NCI-H2107 (cell line): ENCODE results near the gene MYO1E.
"Not testable (repeated sequence)": the region's sequence is repeated elsewhere in the genome, so short reads cannot be mapped to it uniquely, and the experiment has no call there.

ENCODE experiments used
- DNase-seq: peaks from one replicate; lab custom pipeline; 2025; lab: John Stamatoyannopoulos, UW

The MYO1E gene

DNA sequence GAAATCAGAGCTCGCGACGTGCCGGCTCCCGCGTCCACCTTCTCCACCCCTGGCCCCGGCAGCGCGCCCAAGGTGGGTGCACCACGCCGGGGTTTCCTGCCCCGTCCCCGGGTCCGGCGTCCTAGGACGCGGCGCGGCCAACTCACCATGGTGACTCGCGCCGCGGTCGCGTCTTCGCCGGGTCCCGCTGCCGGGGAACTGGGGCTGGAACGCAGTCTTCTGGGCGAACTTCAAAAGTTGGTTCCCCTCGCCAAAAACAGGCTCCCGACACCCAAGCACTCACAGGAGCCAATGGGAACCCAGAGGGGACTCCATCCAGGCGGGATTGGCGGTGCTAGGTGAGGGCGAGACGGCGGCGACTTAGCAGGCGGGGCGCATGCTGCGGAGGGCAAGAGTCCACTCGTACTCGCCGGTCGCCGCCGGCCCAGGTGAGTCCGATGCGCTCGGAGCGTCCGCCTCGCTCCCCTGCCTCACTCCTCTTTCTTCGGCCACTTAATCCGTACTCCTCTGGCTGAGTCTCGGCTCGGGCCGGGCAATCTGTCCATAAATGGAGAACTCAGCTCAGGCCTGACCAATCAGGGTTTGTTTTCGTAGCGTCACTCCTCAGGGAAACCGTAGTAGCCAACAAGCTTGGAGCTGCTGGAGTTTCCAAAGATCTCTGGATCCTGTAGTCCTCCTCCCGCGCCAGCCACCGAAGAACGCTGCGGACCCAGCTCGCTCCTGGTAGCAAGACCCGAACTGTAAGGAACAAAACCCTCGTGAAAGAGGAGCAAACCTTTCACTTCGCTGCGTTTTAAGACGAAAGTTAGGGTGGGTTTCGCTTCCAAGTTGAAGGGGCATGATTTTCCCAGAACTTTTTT, at the start of gene MYO1E:
MYO1E (minus strand) TSS at position 520 of the 860 bp plus-strand sequence; CDS start at position 149, 371 bp downstream.
- DNase-seq, result peak; percentile 52

DNA sequence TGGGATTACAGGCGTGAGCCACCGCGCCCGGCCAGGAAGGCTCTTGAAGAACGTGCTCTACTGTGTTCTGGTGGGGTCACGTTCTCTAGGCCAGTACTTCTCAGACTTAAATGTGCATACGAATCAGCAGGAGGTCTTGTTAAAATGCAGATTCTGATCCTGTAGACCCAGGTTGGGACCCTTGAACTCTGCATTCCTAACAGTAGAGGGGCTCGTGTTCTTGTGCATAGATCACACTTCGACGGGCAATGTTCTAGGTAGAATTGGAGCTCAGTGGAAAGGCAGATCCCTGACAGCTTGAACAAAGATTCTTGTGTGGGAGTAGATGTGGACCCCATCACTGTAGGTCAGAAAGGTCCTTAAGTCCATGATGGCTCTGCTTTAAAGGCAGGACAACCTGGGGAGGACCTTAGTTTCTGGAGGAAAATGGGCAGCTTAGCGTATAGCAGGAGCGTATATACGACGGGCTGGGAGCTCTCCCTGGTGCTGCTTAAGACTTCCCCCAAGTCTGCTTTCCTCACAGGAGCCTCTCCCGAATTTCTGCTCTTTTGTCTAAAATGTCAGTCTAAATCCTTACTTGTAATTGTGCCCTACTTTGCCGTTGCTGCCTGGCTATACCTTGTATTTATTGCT, 48.4 kb upstream of the MYO1E start:
- no peak for DNase-seq

DNA sequence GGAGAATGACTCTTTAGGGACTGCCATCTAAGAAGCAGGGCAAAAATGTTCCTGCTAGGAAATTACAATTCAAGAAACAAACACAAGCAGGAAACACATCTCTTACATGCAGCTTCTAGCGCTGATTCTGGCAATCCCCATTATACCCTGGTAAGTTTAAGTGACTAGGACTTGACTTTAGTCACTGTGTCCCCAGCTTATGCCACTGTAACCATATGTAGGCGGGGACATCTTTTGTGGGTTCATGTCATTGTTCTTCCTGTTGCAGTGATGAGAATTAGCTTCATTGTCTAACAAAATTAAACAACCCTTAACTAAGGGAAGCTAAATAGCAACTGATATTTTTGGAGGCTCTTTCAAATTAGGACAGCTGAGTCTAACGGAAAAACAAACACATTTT, 47.4 kb upstream of the MYO1E start:
- DNase-seq, result no peak

DNA sequence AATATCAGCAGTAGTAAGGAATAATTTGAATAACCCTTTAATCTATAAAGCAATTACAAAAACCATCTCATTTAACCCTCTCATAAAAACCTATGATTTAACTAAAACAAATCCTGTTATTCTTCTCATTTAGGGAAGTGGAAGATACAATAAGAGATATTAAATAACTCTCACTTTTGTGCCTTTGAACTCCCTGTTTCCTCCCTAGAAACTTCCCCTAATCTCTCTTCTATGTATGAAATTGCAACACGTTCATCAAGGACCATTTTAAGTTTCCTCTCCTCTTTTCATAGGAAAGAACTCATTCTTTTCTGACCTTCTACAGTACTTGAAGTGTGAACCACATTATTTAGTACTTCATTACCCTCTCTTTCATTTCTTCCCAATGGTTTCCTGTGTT, 46.5 kb upstream of the MYO1E start:
- DNase-seq, result no peak

DNA sequence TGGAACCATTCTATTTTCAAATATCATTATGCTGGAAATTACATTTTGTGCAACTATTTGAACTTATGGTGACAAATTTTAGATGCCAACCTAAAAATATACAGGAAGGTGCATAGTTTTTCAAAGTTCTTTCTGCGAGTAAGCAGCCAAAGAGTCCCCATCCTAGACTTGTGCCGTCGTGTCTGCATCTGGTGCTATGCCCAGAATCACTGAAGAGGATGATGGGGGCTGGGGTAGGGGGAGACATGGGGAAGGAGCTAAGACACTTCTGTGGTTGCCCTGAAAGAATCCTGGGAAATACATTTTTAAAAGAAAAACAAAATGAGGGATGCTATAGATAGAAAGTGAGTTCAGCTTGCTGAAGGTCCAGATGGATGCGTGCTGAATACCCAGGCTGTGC, 44.1 kb upstream of the MYO1E start:
- no peak for DNase-seq

DNA sequence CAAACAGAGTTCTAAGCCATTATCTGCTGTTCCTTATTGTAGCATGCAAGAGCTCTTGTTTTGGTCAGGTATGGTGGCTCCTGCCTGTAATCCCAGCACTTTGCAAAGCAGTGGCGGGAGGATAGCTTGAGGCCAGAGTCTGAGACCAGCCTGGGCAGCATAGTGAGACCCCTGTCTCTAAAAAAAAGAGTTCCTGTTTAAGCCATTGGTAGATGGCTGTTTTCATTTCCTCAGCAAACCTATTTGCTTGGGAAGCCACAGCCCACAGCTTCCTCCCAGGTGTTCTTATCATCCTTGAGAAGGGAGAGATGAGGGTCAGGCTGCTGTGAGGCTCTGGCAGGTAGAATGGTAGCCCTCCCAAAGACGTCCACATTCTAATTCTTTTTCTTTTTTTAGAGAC, 40.9 kb upstream of the MYO1E start:
- no peak for DNase-seq

DNA sequence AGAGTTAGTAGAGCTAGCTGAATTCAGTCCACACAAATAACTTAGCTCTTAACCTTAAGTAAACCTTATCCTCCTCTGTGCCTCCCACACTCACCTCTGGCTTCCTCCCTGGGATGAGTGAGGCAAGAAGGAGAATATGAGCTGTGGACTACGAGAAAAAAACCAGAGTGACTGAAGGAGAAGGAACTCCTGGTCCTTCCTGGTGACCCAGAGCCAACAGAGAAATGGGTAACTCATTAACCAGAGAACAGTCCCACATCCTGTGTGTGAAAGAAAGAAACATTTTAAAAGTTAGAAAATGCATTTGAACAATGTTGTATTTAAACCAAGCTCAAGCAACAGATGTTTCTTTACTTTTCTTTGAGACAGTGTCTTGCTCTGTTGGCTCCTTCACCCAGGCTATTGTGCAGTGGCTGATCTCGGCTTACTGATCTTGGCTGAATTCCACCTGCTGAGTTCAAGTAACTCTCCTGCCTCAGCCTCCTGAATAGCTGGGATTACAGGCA, 37.8 kb upstream of the MYO1E start:
- DNase-seq, result no peak

DNA sequence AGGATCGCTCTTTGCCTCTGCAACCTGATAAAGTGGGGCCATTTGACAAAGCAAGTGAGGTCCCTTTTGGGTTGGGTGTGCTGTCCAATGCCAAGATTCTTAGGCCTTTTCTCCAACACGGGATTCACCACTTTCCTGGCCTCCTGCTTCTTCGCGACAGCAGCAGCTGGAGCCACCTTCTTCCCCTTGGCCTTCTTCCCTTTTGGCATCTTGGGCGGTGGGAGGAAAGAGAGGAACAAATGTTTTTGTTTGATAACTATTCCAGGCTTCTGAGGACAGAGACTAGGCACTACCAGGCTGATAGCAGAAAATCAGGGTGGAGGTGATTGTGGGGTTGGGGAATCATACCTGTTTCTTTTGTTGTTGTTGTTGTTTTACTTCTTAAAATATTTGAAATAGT, 35.3 kb upstream of the MYO1E start:
- no peak for DNase-seq

DNA sequence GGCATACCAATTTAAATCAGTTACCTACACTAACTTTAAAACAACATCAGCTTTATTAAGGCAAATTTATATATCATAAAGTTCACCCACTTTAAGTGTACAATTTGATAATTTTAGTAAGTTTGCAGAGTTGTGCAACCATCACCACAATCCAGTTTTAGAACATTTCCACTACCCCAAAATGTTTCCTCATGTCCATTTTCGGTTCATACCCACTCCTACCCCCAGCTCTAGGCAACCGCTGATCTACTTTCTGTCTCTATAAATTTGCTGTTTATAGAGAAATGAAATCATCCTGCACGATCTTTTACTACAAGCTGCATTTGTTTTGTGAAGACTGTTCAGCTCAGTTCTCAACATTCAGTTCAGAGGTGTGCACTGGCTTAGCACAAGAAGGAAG, 33.8 kb upstream of the MYO1E start:
- no peak for DNase-seq

DNA sequence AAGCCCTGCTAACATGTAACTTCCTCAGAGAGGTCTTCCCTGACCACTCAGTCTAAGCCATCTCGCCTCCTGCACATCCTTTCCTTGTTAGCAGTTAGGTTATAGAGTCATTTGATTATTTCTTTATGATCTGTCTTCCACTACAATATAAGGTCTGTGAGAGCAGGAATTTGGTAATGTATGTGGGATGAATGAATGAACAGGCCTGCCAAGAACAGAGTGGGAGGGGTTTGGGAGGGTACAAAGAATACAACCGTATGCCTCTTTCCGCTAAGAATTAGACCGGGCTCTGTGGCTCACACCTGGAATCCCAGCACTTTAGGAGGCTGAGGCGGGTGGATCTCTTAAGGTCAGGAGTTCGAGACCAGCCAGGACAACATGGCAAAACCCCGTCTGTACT, 32.4 kb upstream of the MYO1E start:
- DNase-seq, result no peak

DNA sequence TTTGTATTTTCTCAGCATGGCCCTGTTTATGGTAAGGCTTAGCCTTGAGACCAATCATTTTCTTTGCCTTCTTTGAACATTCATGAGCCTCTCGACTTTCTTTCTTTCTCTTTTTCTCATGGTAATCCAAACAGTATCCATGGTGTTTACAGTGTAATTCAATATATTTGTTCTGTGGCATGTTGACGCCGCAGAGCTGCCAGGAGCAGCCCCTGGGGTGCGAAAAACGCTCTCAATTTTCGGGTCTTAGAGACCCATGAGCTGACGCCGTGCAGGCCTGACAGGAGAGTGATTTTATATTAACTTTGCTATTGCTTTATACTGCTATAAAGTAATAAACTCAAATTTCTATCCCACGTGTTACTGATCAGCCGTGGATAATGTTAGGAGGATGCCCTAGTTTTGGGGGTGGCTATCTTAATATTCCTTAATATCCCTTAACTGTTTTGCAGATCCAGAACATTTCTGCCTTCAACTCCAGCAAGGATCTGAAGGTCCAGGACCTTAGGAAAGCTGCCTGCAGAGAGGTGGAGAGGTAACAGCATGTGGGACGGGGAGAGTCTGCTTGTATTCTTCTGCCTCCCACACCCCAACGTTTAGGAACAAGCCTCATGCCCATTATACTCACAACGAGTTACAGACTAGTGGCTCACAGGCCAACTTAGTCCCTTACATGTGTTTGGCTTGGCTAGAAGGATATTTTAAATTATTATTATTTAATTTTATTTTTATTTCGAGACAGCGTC, 29.3 kb upstream of the MYO1E start:
- peak; percentile 28 for DNase-seq

DNA sequence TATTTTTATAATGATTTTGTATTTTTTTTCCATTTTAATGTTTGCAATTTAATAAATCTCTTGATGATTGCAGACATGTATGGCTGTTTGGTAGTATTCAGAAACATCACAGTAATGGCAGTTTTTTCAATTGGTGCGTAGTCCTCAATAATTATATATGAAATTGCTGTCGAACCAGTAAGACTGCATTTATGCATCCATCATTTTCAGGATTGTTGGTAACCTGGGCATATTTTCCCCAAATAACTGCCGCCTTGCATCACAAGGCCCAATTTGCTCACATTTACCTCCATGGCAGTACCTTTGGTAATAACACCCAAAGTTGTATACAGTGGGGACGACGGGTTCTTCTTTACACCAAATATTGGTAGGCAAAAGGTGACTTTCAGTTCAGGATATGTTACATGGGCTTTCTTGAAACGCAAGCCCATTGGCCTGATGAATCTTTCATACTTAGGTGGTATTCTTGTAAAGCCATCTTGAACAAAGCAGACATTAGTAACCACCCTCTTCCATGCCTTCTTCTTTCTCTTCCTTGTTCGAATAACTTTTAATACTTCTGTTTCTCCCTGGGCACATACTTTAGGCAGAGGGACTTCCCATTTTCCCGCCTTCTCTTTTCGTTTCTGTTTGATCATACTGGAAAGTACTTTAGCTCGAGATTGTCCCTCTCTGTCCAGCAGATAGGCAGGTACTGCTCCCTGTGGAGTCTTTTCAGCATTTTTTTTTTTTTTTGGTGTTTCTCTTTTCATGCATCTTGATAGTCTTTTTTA, 28.6 kb upstream of the MYO1E start:
- DNase-seq, result not testable (repeated sequence)

DNA sequence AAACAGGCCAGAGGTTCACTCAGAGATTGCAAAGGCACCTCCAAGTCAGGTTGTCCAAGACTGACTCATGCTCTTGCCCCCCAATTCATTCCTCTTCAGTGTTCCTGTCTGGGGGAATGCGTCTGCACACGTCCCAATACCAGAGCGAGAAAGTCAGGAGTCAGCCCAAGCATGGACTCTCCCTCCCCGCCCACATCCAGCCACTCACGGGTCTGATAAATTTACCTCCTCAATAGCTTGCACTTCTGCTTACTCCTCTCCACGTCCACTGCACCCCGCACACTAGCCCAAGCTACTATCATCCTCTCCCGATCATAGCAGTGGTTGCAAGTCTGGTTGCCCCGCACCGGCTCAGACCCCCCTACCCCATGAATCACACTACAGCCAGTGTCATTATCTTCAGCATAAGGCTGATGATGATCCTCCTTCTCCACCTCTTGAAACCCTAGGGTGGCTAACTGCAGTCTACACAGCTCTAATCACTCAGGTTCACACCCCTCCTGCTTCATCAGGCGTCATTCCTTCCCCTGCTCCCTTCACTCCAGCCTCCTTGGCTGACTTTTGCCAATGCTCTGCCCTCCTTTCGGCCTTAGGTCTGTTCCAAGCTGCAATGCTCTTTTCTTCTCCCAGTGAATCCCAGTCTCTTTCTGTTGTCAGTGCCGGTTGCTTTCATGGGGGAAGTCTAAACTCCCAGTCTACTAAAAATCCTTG, 27.6 kb upstream of the MYO1E start:
- DNase-seq, result no peak

DNA sequence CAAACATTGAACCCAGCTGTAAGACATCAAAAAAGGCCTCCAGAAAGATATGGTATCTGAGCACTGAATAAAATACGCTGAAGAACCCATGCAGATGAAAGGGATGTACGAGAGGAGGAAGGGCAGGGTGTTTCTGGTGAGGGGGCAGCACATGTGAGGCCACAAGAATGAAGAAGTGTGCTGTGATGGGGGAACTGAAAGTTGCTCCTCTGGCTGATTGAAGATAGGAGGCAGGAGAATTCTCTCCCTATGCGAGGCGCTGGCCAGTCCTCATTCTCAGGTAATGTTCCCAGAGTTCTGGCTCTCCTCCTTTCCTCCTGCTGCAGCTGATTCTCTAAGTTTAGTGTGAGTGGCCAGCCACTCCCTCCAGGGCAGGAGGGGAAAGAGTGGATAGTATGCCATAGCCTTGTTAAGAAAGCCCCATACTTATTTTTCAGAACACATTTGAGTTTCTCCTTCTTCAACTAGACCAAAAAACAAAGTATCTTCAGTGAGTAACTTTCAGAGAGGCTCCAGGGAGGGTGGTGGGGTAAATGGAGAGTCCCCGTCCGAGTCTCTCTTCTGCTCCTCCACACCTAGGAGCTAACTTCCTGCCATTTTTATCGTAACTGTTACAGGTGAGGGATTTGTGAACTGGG, 26.9 kb upstream of the MYO1E start:
- DNase-seq, result no peak

DNA sequence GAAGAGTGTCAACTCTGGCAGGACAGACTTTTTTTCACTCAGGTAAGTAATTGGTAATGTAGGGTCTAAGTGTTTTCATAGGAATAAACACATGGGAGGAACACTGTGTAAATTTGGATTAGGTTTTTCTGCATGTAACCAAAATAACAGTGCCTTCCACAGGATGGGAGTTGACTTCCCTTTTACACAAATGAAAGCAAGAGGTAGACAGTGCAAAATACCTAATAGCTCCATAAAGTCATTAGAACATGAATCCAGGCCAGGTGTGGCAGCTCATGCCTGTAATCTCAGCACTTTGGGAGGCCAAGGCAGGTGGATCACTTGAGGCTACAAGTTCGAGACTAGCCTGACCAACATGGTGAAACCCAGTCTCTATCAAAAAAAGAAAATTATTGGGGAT, 25.5 kb upstream of the MYO1E start:
- no peak for DNase-seq

DNA sequence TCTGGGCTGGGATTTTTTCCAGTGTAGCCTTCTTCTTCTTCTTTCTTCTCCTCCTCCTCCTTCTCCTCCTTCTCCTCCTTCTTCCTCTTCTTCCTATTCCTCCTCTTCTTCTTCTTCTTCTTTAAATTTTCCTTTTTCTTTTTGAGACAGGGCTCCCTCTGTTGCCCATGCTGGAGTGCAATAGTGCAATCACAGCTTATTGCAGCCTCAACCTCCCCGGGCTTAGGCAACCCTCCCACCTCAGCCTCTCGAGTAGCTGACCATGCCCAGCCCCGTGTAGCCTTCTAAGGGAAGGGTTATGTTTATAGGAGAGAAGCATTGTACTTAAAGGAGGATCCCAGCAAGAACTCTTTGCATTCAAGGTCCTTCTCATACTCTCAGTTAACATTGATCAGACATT, 24.0 kb upstream of the MYO1E start:
- no peak for DNase-seq

DNA sequence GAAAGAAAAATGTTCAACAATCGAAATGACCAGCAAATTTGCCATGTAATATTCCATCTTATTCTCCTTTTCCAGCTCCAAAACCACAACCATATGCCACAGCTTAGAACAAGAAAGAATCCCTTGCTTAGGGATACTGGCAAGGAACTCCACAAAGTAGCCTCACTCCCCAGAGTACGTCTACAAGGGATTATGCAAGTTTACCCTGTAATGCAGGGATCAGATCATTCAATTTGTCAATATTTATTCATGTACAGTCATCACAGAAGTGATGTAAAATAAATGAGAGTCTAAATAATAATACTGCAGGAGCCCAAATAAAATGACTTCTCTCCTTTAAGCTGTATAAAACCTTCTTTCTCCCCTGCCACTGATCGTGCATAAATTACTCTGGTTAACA, 23.5 kb upstream of the MYO1E start:
- DNase-seq, result no peak

DNA sequence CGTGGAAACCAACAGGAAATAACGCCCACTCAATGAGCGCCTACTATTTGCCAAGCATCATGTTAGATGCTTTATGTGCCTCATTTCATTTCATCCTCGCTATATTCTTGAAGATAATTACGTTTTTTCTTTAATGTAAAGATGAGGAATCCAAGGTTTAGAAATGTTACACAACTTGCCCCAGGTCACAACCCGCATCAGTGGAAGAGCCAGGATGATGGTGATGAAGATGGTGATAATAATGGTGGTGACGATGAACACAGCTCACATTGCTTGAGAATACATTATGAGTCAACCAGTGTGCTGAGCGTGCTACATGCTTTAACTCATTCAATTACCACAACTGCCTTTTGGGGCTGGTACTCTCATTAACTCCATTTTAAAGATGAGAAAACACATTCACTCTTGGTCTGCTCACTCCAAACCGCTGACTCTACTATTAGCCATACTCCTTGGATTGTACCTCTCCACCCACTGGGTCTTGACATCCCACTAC, 21.5 kb upstream of the MYO1E start:
- no peak for DNase-seq

DNA sequence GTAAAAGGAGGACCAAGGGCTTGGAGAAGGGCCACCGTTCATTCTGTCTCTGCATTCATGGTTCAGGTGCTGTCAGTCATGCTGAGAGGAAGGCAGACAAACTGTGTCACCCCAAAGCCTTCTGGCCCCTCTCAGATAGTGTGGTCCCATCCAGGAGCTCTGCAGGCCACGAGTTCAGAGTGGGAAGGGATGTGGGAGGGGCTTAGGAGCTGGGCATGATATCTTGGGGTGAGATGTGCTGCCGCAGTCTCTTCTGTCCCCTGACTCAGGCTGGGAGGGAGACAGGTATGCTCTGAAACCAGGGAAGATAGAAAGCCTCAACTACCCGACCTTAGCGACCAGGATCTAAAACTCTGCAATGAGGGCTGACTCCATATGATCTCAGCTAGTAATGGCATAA, 19.6 kb upstream of the MYO1E start:
- DNase-seq, result no peak

DNA sequence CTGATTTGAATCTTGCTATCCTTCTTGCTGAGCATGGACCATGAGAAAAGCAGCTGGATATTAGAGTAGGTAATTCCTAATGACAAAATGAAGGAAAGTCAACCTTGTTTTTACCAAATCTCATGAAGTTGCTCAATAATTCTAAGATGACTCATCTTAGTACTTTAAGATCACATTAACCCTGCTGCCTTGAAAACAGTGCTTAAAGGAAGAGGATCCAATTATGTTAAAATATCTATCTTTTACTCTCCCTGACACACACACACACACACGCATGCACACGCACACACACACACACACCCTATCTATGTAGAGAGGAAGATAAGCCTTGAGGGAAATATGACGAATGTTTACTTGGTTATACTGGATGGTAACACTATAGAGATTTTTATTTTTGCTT, 16.0 kb upstream of the MYO1E start:
- DNase-seq, result no peak
